Progenitor cell of endocrine pancreas (in vitro differentiated cells): Measurements from ENCODE around the gene HS3ST2. TPM values are rescaled to one million over a fixed set of nuclear protein-coding genes. Genes with fewer than 3 reads are reported as not detected.

Source experiments
- DNase-seq: peaks from one replicate; pipeline ENCODE4 v3.0.0; 2021; ENCODE audit warnings: low spot score; ENCODE audit not compliant: unreplicated experiment
- H3K27ac Mint-ChIP-seq: 2 replicates; pipeline ENCODE4 v1.8.0; 2021; ENCODE audit warnings: mild to moderate bottlenecking, moderate library complexity, mixed read lengths
- H3K27me3 Mint-ChIP-seq: 2 replicates; pipeline ENCODE4 v1.8.0; 2021; ENCODE audit warnings: mixed read lengths
- H3K36me3 Mint-ChIP-seq: 2 replicates; pipeline ENCODE4 v1.8.0; 2022; ENCODE audit warnings: mixed read lengths; ENCODE audit not compliant: insufficient read depth
- H3K4me1 Mint-ChIP-seq: 2 replicates; pipeline ENCODE4 v1.8.0; 2021; ENCODE audit warnings: low read depth, mixed read lengths
- H3K4me3 Mint-ChIP-seq: 2 replicates; pipeline ENCODE4 v1.8.0; 2021; ENCODE audit warnings: low read depth, mild to moderate bottlenecking, moderate library complexity, mixed read lengths
- H3K9me3 Mint-ChIP-seq: 2 replicates; pipeline ENCODE4 v1.8.0; 2021; ENCODE audit warnings: low read depth, mixed read lengths
- CTCF ChIP-seq: fragments of 200-600 bp; sonication (generic); IDR thresholded peaks from one replicate; pipeline ENCODE4 v1.5.0; 2021; ENCODE audit warnings: antibody characterized with exemption, mild to moderate bottlenecking; ENCODE audit not compliant: unreplicated experiment
- total RNA-seq: library from RNA; stranded (reverse); gene quantifications from 2 replicates; pipeline ENCODE4 v1.2.1, GENCODE V29; 2021

The HS3ST2 gene
- total RNA-seq, 1 donor from 2014 or later: not detected

DNA sequence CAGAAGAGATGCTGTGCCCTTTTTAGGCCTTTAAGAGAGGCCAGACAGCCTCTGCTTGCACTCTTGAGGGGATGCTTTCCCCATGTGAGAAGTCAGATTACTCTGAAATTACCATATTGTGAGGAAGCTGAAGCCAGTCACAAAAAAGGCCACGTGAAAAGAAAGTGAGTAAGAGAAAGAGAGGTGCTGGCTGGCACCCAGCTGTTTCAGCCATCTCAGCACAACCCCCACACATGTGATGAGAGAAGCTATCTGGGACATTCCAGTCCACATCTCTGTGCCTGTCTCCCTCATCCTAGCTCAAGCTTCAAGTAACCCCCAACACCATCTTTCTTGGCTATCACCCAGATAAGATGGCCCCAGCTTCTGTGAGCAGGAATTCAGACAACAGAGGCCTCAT is 131.4 kb downstream of the HS3ST2 start:
- Mint-ChIP-seq H3K4me3 (no peak overlapping the region), H3K27ac (no peak overlapping the region), H3K27me3 (peaks cover 44% of the 10 kb centered on the region), H3K4me1 (no peaks in the 10 kb centered on the region), H3K9me3 (no peaks in the 10 kb centered on the region), H3K36me3 (no peaks in the 10 kb centered on the region)
- DNase-seq: no peak
- TF ChIP-seq CTCF: no peak

DNA sequence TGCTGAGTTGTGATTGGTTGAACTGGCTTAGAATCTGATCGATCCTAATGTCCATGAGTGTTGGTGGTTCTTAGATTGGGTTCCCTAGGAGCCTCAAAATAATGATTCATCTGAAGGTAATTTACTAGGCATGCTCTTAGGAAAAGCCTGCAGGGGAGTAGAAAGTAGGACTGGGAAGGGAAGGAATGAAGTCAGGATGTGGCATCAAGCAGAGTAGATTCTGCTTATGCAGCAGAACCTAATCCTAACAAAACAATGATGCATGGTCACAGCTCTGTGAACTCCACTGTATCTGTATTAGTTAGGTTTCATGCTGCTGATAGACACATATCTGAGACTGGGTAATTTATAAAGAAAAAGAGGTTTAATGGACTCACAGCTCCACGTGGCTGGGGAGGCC is 132.5 kb downstream of the HS3ST2 start:
- no peaks in the 10 kb centered on the region for H3K4me1 Mint-ChIP-seq
- H3K4me3 Mint-ChIP-seq: no peak overlapping the region
- no peaks in the 10 kb centered on the region for H3K36me3 Mint-ChIP-seq
- no peak for DNase-seq
- H3K9me3 Mint-ChIP-seq: no peaks in the 10 kb centered on the region
- H3K27ac Mint-ChIP-seq: no peak overlapping the region
- H3K27me3 Mint-ChIP-seq: peaks cover 50% of the 10 kb centered on the region
- no peak for TF ChIP-seq CTCF

GRCh38 chr16:22948058-22948602 is 134.2 kb downstream of the HS3ST2 start:
- no peak overlapping the region for H3K4me3 Mint-ChIP-seq

DNA sequence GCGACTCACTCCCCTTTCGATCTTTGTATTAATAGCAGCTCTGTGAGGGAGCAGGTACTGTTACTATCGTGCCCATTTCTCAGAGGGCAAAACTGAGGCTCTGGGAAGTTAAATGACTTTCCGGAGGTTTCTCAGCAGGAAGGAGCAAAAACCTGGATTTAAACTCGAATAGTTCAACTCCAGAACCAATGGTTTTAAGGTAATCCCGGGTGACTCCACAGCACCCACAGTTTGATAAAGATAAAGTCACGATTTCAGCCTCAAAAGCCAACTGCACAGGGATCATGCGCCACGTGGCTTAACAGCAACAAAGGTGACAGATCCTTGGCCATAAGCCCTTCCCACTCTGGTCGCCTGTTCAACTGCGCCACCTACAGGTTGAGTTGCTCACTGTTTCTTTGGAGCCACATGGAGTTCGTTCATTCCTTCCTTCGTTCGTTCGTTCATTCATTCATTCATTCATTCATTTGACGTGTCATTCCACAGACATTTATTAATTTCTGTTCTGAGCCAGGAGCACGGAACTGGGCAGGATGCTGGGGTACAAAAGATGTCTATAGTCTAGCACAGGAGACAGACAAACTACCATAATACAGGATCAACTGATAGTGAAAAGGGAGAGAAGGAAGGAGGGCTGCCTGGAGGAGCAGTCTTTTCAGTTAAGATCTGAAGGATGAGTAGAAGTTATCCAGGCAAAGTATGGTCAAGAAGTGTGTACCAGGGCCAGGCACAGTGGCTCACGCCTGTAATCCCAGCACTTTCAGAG is 134.8 kb downstream of the HS3ST2 start:
- no peaks in the 10 kb centered on the region for H3K36me3 Mint-ChIP-seq
- peaks cover 50% of the 10 kb centered on the region for H3K27me3 Mint-ChIP-seq
- H3K4me1 Mint-ChIP-seq: no peaks in the 10 kb centered on the region
- peak; percentile 17 for DNase-seq
- peak; percentile 62 for TF ChIP-seq CTCF
- no peak overlapping the region for H3K4me3 Mint-ChIP-seq
- no peaks in the 10 kb centered on the region for H3K9me3 Mint-ChIP-seq
- H3K27ac Mint-ChIP-seq: no peak overlapping the region

More at GRCh38 chr16:22948058-22948602, 134.2 kb downstream of the HS3ST2 start:
- DNase-seq: no peak
- Mint-ChIP-seq H3K27ac (no peak overlapping the region), H3K36me3 (no peaks in the 10 kb centered on the region), H3K9me3 (no peaks in the 10 kb centered on the region), H3K27me3 (peaks cover 51% of the 10 kb centered on the region), H3K4me1 (no peaks in the 10 kb centered on the region)
- TF ChIP-seq CTCF: no peak

DNA sequence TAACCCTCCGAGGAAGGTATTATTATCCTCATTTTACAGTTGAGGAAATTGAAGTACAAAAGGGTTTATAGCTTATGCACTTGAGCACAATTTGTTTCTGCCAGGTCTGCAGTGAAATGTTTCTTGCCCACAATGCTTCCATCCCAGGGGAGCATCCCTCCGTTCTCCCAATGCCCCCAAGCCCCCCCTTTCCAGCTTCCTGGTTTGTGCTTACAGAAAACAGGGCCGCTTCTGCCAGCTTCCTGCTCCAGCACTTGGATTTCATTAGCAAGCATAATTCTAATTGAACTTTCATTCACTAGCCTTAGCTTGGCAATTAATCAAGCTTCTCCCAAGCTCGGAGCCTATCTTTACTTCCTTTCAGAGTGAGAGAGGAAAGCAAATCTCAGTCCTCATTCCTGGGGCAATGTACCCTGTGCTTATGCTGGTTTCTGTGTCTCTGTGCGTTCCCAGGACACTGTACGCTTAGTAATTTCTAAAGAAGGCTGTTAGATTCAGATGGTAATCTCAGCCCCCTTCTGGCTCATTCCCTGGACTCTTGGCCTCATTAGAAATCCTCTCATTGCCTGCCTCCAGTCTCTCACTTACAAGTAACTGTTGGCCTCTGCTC is 141.6 kb downstream of the HS3ST2 start:
- Mint-ChIP-seq H3K27me3 (peaks cover 17% of the 10 kb centered on the region), H3K4me3 (no peak overlapping the region), H3K4me1 (no peaks in the 10 kb centered on the region), H3K9me3 (no peaks in the 10 kb centered on the region), H3K36me3 (no peaks in the 10 kb centered on the region), H3K27ac (no peak overlapping the region)
- no peak for DNase-seq
- TF ChIP-seq CTCF: no peak
